Mesothelial cell of epicardium (in vitro differentiated cells): Measurements from ENCODE around the gene RNASEH2A. TPM values are rescaled to one million over a fixed set of nuclear protein-coding genes. Genes with fewer than 3 reads are reported as not detected.
A peak's percentile ranks its signal among the peaks of the same experiment; 100 is the strongest.
"Not testable (repeated sequence)": the region's sequence is repeated elsewhere in the genome, so short reads cannot be mapped to it uniquely, and the experiment has no call there.

Experiments used
- DNase-seq, 2 experiments: peaks; one replicate each; pipeline ENCODE4 v3.0.0; 2021; ENCODE audit warnings: low spot score in 2 of 2; ENCODE audit not compliant: unreplicated experiment in 2 of 2
- H3K27ac Mint-ChIP-seq: 2 replicates; pipeline ENCODE4 v1.8.0; 2021; ENCODE audit warnings: mixed read lengths
- H3K27me3 Mint-ChIP-seq: 2 replicates; pipeline ENCODE4 v1.8.0; 2021; ENCODE audit warnings: low read depth, mixed read lengths
- H3K36me3 Mint-ChIP-seq: 2 replicates; pipeline ENCODE4 v1.8.0; 2021; ENCODE audit warnings: mixed read lengths
- H3K4me1 Mint-ChIP-seq: 2 replicates; pipeline ENCODE4 v1.8.0; 2021; ENCODE audit warnings: mixed read lengths
- H3K4me3 Mint-ChIP-seq: 2 replicates; pipeline ENCODE4 v1.8.0; 2021; ENCODE audit warnings: mild to moderate bottlenecking, moderate library complexity, mixed read lengths
- H3K9me3 Mint-ChIP-seq: 2 replicates; pipeline ENCODE4 v1.8.0; 2021; ENCODE audit warnings: mixed read lengths
- CTCF ChIP-seq: fragments of 200-600 bp; sonication (generic); IDR thresholded peaks from one replicate; pipeline ENCODE4 v1.5.0; 2021; ENCODE audit warnings: antibody characterized with exemption; ENCODE audit not compliant: unreplicated experiment
- total RNA-seq: library from RNA; stranded (reverse); gene quantifications from 3 replicates; pipeline ENCODE4 v1.2.1, GENCODE V29; 2021

The RNASEH2A gene
- total RNA-seq, 1 donor from 2014 or later = 22.7 TPM

- peak overlapping the region; percentile 63 for H3K4me3 Mint-ChIP-seq
- no peaks in the 10 kb centered on the region for H3K36me3 Mint-ChIP-seq
- peak; percentile 57 to 83 for DNase-seq
- H3K9me3 Mint-ChIP-seq = no peaks in the 10 kb centered on the region
- peaks cover 83% of the 10 kb centered on the region for H3K27me3 Mint-ChIP-seq
- H3K4me1 Mint-ChIP-seq = peaks cover 12% of the 10 kb centered on the region
- TF ChIP-seq CTCF = no peak
- no peak overlapping the region for H3K27ac Mint-ChIP-seq
These were observed 34.0 kb downstream of the RNASEH2A start for GRCh38 chr19:12840091-12841079.

GRCh38 chr19:12841094-12841493, 34.7 kb downstream of the RNASEH2A start:
- DNase-seq = peak; percentile 50 to 66
- no peak overlapping the region for H3K27ac Mint-ChIP-seq

GRCh38 chr19:12842511-12842910, 36.1 kb downstream of the RNASEH2A start:
- Mint-ChIP-seq H3K4me3 (no peak overlapping the region), H3K27ac (no peak overlapping the region), H3K36me3 (no peaks in the 10 kb centered on the region), H3K4me1 (peaks cover 14% of the 10 kb centered on the region), H3K9me3 (no peaks in the 10 kb centered on the region), H3K27me3 (peaks cover 69% of the 10 kb centered on the region)
- no peak for TF ChIP-seq CTCF
- DNase-seq = no peak

More at GRCh38 chr19:12841094-12841493, 34.7 kb downstream of the RNASEH2A start:
- Mint-ChIP-seq H3K27me3 (peaks cover 76% of the 10 kb centered on the region), H3K36me3 (no peaks in the 10 kb centered on the region), H3K4me3 (peak overlapping the region; percentile 63), H3K4me1 (peaks cover 12% of the 10 kb centered on the region), H3K9me3 (no peaks in the 10 kb centered on the region)
- no peak for TF ChIP-seq CTCF

- Mint-ChIP-seq H3K4me1 (peaks cover 16% of the 10 kb centered on the region), H3K4me3 (no peak overlapping the region), H3K27me3 (peaks cover 63% of the 10 kb centered on the region), H3K36me3 (no peaks in the 10 kb centered on the region), H3K9me3 (no peaks in the 10 kb centered on the region), H3K27ac (no peak overlapping the region)
- no peak for TF ChIP-seq CTCF
- DNase-seq = no peak
These were observed 36.9 kb downstream of the RNASEH2A start for GRCh38 chr19:12843328-12843727.

- H3K4me1 Mint-ChIP-seq = peaks cover 16% of the 10 kb centered on the region
- DNase-seq = no peak
- peaks cover 56% of the 10 kb centered on the region for H3K27me3 Mint-ChIP-seq
- H3K27ac Mint-ChIP-seq = no peak overlapping the region
- no peak overlapping the region for H3K4me3 Mint-ChIP-seq
- no peaks in the 10 kb centered on the region for H3K9me3 Mint-ChIP-seq
- TF ChIP-seq CTCF = no peak
- no peaks in the 10 kb centered on the region for H3K36me3 Mint-ChIP-seq
These were observed 37.8 kb downstream of the RNASEH2A start for GRCh38 chr19:12843999-12844732.

- DNase-seq, H3K4me1 Mint-ChIP-seq, H3K36me3 Mint-ChIP-seq, H3K27ac Mint-ChIP-seq, H3K4me3 Mint-ChIP-seq, H3K9me3 Mint-ChIP-seq: not testable (repeated sequence)
- H3K27me3 Mint-ChIP-seq = peaks cover 32% of the 10 kb centered on the region
These were observed 40.2 kb downstream of the RNASEH2A start for GRCh38 chr19:12846613-12847012.
